ENCODE results near the gene YWHAH. TPM values are rescaled to one million over a fixed set of nuclear protein-coding genes. Genes with fewer than 3 reads are reported as not detected.
"Not testable (repeated sequence)": the region's sequence is repeated elsewhere in the genome, so short reads cannot be mapped to it uniquely, and the experiment has no call there.

YWHAH gene
- total RNA-seq, 1 donor from 2014 or later = 141 TPM

- intact Hi-C loops (cut with micrococcal nuclease) = loop anchor here (1.0 to 2.0 kb wide), 4 partner anchors 104 to 496 kb away; no protein-coding TSS in a partner anchor
Measured at GRCh38 chr22:31977141-31977841, 33.0 kb downstream of the YWHAH start.

- intact Hi-C loops (cut with micrococcal nuclease) = loop anchor here (1.0 to 2.0 kb wide), 4 partner anchors 103 to 495 kb away; no protein-coding TSS in a partner anchor
Measured at GRCh38 chr22:31977939-31978338, 33.6 kb downstream of the YWHAH start.

- intact Hi-C loops (cut with micrococcal nuclease) = no loop called here
Measured at GRCh38 chr22:31980628-31981027, 36.3 kb downstream of the YWHAH start.

GRCh38 chr22:31981976-31982375 is 37.6 kb downstream of the YWHAH start:
- intact Hi-C loops (cut with micrococcal nuclease) = not testable (repeated sequence)

DNA sequence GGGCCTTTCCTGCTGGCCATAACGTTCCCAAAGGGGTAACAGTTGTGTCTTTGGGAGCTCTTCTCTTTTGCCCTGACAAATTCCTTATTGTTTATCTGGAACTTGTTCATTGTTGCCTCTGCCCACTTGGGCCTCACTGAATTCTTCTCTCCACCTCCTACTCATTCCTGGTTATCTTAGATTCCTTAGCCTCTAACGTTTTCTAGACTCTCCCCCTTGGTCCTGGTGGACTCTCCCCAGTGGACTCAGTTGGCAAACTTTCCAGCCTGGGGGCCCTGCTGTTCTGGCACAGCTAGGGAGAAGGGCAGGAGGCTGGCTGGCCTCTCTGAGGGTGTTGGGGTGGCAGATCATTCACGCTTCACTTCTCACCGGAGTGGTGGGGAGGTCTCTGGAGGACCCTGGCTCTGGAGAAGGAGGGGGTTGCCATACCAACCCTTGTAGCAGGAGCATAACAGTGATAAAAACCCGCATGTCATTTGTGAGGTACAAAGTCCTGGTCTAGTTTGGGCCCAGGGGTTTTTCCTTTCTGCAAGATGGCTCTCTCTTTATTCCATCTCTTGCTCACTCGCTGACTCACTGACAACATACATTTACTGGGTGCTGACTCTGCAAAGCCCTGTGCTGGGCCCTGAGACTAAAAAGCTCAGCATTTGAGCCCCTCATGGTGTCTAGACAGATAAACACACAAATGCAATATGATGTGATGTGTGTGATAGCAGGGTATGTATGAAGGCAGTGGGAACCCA is 39.7 kb downstream of the YWHAH start:
- intact Hi-C loops (cut with micrococcal nuclease) = no loop called here

DNA sequence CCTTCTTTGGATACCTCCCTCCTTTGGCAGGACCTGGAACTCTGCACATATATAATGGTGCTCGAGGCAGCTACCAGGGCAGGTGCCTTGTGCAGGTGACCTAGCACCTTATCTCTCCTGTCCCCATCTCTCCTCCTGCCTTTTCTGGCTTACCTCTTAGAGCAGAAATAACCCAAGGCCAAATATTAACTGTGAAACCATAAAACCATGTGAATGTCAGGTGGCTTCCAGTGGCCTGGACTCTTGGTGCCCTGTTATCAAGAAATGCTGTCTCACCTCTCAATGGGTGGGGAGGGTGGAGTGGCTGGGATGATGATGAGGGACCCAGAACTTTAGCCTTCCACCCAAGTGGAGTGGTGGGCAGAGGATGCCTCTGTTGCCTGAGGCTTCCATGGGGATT is 42.9 kb downstream of the YWHAH start:
- intact Hi-C loops (cut with micrococcal nuclease) = no loop called here

DNA sequence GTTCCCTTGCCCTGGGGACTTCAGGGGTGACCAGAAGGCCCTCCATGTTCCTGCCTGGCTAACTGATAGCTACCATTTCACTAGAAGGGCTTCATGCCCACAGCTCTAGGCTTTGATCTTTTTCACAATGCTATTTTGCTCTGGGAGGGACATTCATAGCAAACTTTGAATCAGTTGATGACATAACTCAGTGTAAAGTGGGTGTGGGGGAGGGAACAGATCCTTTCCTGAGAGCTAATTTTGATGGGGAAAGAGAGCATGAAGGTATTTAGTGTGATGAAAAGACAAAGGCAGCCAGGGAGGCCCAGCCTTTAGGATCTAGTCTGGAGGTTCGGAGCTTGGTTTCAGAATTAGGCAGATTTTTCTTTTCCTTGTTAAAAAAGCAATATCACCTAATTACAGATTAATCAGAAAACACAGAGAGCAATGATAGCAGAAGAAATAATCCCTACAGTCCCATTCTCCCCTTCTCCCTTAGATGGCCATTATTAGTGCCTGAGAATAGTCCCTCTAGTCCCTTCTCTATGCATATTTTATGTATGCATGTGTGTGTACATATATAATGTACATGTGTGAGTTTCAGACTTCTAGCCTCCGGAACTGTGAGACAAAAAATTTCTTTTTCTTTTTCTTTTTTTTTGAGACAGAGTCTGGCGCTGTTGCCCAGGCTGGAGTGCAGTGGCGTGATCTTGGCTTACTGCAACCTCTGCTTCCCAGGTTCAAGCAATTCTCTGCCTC is 46.9 kb downstream of the YWHAH start:
- intact Hi-C loops (cut with micrococcal nuclease) = no loop called here

- intact Hi-C loops (cut with micrococcal nuclease) = no loop called here
Measured at GRCh38 chr22:31995046-31995445, 50.7 kb downstream of the YWHAH start.

DNA sequence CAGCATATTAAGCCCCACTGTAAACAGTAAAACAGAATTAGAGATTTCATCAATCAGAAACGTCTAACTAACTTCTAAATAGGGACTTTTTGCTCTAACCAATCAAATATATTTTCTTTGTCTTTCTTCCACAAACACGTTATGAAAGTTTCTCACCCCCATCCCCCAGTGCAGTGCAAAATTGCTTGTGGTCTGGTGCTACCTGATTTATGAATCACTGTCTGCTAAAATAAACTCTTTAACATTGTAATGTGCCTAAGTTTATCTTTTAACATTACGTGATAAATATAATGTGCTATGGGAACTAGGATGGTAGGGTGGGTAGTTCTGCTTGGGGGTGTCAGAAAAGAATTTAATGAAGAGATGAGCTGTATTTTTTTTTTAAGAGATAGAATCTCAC is 51.5 kb downstream of the YWHAH start:
- intact Hi-C loops (cut with micrococcal nuclease) = no loop called here

DNA sequence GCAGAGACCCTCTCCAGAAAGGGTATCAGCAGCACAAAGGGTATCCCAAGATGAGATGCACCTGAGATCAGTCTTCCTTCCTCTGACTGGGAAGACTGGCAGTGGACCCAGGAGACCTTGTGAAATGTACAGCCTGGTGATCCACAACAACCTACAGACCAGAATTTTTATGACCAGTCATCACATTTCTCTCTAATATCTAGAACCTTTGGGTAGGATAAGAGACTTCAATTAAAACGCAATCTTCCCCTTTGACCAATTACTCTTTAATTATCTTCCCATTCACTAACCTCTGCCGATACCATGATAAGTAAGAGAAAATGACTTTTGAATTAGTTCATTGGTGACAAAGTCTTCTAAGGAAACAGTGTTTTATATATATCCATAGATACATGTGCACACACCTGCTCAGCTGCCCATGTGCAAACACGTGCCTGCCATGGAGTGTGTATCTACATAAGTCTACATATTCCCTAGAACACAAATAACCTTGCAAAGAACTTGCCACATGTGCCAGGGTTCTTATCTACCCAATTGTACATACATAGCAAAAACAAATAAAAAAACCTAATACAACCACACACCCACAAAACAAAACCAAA is 54.5 kb downstream of the YWHAH start:
- intact Hi-C loops (cut with micrococcal nuclease) = no loop called here

DNA sequence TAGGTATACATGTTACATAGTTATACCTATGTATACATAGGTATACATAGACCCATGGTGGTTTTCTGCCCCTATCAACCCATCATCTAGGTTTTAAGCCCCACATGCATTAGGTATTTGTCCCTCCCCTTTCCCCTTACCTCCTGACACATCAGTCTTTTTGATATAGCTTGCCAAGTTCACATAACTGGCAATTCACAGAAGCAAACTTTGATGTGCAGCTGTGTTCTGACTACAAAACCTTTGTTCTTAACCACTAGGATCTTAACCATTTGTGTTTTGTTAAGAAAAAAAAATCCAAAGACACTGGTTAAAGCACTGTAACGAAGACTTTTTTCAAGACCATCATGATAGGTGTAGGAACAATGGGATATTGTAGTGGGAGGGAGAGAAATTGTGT is 55.8 kb downstream of the YWHAH start:
- intact Hi-C loops (cut with micrococcal nuclease) = no loop called here

DNA sequence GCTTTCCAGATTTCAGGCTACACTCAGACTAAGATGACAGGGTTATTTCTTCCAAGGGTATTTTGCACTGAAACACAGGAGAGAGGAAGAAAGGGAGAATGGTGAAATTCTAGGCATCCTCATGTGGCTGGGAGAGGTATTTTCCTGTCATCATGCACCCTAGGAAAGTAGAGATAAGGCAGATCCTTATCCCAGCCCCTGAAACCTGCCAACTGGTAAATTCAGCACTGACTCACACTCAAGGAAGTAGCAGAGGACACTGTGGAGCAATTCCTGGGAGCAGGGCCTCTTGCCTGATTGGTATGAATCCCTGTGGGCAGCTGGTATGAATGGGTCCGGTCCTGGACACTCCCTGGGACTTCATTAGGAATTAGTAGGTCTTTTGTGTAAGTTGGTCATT is 61.1 kb downstream of the YWHAH start:
- intact Hi-C loops (cut with micrococcal nuclease) = no loop called here

Other genes starting within 250 kb of the YWHAH start
- gene PRR14L, start 194.4 kb upstream of the YWHAH start, total RNA-seq = 68.4 and 71.8 TPM in 2 replicates
- gene DEPDC5, start 190.5 kb upstream of the YWHAH start, total RNA-seq = 39.7 and 42.9 TPM in 2 replicates
- gene SLC5A1, start 98.7 kb downstream of the YWHAH start, total RNA-seq = not detected in 2 replicates
- gene C22orf42, start 214.8 kb downstream of the YWHAH start, total RNA-seq = not detected in 2 replicates